ENCODE measurements around the gene KRTAP10-2.

DNA sequence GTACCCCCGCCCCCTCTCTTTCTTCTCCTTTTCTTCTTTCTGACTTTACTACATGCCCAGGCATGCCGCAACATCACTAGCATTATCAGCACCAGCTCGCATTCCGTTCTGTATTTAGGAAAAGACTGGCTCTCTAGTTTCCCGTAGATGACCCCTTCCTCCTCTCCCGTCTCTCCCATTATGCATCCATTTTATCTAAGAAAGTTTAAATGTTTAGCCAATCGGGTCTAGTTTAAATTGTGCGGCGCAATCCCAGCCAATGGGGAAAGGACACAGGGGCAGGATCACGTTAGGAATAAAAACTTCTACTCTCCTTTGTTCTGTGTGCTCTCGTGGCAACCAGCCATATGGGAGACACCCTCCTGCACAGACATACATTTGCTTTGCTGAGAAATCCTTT is 46.8 kb upstream of the KRTAP10-2 start:
- no peak for TF ChIP-seq CTCF (IDR thresholded peaks at IDR 0.05; ENCODE audit: insufficient read depth, low read length, poor library complexity, severe bottlenecking)
- no peak for TF ChIP-seq EZH2phosphoT487 (conservative IDR thresholded peaks at IDR 0.05; ENCODE audit: low read length)
